Hypothalamus (tissue), 51 donors: Measurements from ENCODE around the gene ZNF296.

Experiments
- DNase-seq, 51 donors: peaks; one replicate each; lab custom pipeline; 2025; lab: John Stamatoyannopoulos, UW

ZNF296 gene

DNA sequence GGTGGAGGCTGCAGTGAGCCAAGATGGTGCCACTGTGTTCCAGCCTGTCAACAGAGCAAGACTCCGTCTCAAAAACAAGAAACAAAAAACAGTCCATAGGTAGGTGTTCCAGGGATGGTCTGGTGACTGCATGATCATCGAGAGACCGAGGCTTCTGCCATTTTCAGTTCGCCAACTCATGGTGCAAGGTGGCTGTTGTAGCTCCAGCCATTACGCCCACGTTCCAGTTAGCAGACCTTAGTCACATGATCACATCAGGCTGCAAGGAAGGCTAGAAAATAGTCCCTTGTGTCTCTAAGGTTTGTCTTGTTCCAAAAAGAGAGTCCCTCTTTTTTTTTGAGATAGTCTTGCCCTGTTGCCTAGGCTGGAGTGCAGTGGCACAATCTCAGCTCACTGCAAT is 40.5 kb downstream of the ZNF296 start:
- no peak for DNase-seq

DNA sequence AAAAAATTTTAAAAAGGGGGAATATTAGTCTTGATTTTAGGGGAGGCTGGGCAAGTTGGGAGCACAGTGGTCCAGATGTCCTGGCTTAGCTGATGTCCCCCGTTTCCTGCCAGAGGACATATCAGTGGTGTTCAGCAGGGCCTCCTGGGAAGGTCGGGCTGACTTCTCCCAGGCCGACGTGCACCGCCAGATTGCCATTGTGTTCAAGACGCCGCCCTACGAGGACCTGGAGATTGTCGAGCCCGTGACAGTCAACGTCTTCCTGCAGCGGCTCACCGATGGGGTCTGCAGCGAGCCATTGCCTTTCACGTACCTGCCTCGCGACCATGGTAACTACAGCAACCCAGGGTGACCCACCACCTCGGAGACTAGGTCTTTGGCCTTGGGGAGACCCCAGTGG is 43.9 kb downstream of the ZNF296 start:
- no peak for DNase-seq

DNA sequence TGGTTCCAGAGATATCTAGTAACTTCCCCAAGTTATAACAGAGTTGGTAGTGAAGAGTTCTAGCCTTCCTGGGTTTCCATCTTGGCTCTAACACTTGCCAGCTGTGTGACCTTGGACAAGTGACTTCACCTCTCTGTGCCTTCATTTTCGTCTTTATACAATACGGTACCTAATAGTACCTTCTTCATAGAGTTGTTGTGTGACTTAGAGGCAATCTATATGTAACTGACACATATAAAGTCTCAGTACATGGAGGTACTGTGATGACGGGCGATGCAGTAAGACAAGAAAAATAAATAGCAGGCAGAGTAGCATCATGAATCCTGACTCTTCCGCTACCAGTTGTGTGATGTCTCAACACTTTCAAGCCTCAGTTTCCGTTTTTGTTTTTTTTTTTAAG is 45.5 kb downstream of the ZNF296 start:
- no peak for DNase-seq

DNA sequence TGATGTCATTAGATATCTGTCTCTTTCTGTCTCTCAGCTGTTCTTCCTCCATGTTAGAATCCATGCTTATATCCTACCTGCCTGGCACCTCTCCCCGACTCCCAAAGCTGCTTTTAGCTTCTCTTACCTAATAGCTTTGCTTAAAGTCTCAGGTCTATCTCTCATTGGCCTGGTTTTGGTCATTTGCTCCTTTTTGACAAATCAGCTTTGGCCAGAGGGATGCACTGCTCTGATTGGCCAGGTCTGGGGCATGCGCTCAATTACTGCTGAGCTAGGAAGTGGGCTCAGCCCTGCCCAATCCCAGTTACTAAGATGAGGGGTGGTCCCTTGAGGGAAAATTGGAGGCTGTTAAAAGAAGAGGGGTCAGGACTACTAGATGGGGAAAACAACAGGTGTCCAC is 48.9 kb downstream of the ZNF296 start:
- DNase-seq: no peak

DNA sequence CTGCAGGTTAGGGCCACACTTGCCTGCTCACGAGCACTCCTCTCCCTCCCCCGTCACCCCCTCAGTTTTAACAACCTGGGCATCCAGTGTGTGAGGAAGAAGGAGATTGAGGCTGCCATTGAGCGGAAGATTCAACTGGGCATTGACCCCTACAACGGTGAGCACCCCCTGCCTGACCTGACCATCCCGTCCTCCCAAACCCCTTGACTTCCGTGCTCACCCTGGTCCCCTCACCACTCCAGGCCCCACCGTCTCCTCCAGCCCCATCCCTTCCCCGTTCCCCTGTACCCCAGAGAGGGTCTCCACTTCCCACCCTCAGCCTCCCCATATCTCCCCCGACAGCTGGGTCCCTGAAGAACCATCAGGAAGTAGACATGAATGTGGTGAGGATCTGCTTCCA is 51.0 kb downstream of the ZNF296 start:
- DNase-seq: no peak

DNA sequence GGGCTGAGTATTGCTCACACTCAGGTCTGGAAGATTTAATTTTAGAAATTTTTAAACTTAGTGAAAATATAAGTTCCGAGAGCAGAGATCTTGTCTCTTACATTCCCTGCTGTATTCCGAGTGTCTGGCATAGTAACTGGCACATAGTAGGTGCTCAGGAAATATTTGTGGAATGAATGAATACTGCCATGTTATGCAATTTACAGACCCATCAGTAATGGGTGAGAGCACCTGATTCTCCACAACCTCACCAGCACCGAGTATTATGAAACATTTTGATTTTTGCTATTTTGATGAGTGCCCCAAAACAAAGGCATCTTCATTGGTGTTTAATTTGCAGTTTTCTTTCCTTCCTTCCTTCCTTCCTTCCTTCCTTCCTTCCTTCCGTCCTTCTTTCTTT is 53.2 kb downstream of the ZNF296 start:
- no peak for DNase-seq

DNA sequence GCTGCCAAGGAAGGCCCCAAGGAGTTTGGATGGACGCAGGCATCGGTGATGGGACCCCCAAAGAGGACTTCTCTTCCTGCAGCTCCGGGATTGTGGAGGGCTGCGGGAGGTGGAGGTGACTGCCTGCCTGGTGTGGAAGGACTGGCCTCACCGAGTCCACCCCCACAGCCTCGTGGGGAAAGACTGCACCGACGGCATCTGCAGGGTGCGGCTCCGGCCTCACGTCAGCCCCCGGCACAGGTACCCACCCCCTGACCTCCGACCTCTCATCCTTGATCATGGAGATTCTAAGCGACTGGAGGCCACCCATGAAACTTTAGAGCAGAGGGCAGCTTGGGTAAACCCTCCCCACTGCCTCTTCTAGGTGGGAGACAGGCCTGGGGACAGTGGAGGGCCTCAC is 54.3 kb downstream of the ZNF296 start:
- DNase-seq: no peak
